Activated T-helper 17 cell treated with anti-CD3 and anti-CD28 coated beads, Interleukin-2, amount 50 U/mL, for 72 hours (primary cell): ENCODE measurements around the gene SPTY2D1. TPM values are rescaled to one million over a fixed set of nuclear protein-coding genes. Genes with fewer than 3 reads are reported as not detected.
"Not testable (repeated sequence)": the region's sequence is repeated elsewhere in the genome, so short reads cannot be mapped to it uniquely, and the experiment has no call there.

Experiments used
- ATAC-seq: fragments of 150-1000 bp; cut with Tn5 transposase; replicated peaks from 2 replicates; pipeline ENCODE4 v1.10.0; 2021; ENCODE audit warnings: mild to moderate bottlenecking, moderate library complexity
- H3K27ac Mint-ChIP-seq: one replicate; pipeline ENCODE4 v1.8.0; 2022; ENCODE audit warnings: mixed read lengths
- H3K27me3 Mint-ChIP-seq: one replicate; pipeline ENCODE4 v1.8.0; 2022; ENCODE audit warnings: mixed read lengths
- H3K36me3 Mint-ChIP-seq: one replicate; pipeline ENCODE4 v1.8.0; 2022; ENCODE audit warnings: low read depth, mild to moderate bottlenecking, mixed read lengths
- H3K4me1 Mint-ChIP-seq: one replicate; pipeline ENCODE4 v1.8.0; 2022; ENCODE audit warnings: mixed read lengths
- H3K4me3 Mint-ChIP-seq: one replicate; pipeline ENCODE4 v1.8.0; 2022; ENCODE audit warnings: mild to moderate bottlenecking, mixed read lengths
- H3K9me3 Mint-ChIP-seq: one replicate; pipeline ENCODE4 v1.8.0; 2022; ENCODE audit warnings: mixed read lengths
- total RNA-seq, 2 donors: library from RNA; stranded (reverse); gene quantifications; one replicate each; pipeline ENCODE4 v1.2.3, GENCODE V29; 2022

Gene SPTY2D1
- 10 to 100 TPM; 33.8 to 34.5 TPM for total RNA-seq

GRCh38 chr11:18634140-18635032 lies at the start of gene SPTY2D1:
Gene SPTY2D1 (minus strand): TSS chr11:18634342. CDS start chr11:18634257, 85 bp downstream.
- Mint-ChIP-seq H3K4me3 (peak within 1 kb of the TSS; percentile 89), H3K36me3 (peaks cover 26% of the 10 kb centered on the region), H3K9me3 (no peaks in the 10 kb centered on the region), H3K27me3 (no peaks in the 10 kb centered on the region), H3K4me1 (peaks cover 14% of the 10 kb centered on the region), H3K27ac (peak within 1 kb of the TSS; percentile 98)
- peak; percentile 97 for ATAC-seq

- Mint-ChIP-seq H3K4me3 (no peak overlapping the region), H3K9me3 (no peaks in the 10 kb centered on the region), H3K27ac (no peak overlapping the region), H3K36me3 (no peaks in the 10 kb centered on the region), H3K27me3 (no peaks in the 10 kb centered on the region), H3K4me1 (peaks cover 4% of the 10 kb centered on the region)
- ATAC-seq = no peak
These were observed 48.3 kb upstream of the SPTY2D1 start for GRCh38 chr11:18682466-18682865.

GRCh38 chr11:18681949-18682348 lies 47.8 kb upstream of the SPTY2D1 start:
- ATAC-seq, H3K27ac Mint-ChIP-seq, H3K4me1 Mint-ChIP-seq, H3K4me3 Mint-ChIP-seq, H3K27me3 Mint-ChIP-seq, H3K9me3 Mint-ChIP-seq, H3K36me3 Mint-ChIP-seq: not testable (repeated sequence)

- Mint-ChIP-seq H3K9me3 (no peaks in the 10 kb centered on the region), H3K27me3 (no peaks in the 10 kb centered on the region), H3K36me3 (no peaks in the 10 kb centered on the region), H3K27ac (no peak overlapping the region), H3K4me1 (peaks cover 4% of the 10 kb centered on the region), H3K4me3 (no peak overlapping the region)
- ATAC-seq = no peak
These were observed 43.4 kb upstream of the SPTY2D1 start for GRCh38 chr11:18677560-18677959.

- peaks cover 4% of the 10 kb centered on the region for H3K4me1 Mint-ChIP-seq
- no peaks in the 10 kb centered on the region for H3K27me3 Mint-ChIP-seq
- no peak overlapping the region for H3K27ac Mint-ChIP-seq
- no peaks in the 10 kb centered on the region for H3K36me3 Mint-ChIP-seq
- ATAC-seq = no peak
- no peak overlapping the region for H3K4me3 Mint-ChIP-seq
- H3K9me3 Mint-ChIP-seq = no peaks in the 10 kb centered on the region
These were observed 42.7 kb upstream of the SPTY2D1 start for GRCh38 chr11:18676803-18677202.

- H3K36me3 Mint-ChIP-seq, H3K9me3 Mint-ChIP-seq, H3K27me3 Mint-ChIP-seq: not testable (repeated sequence)
- peaks cover 17% of the 10 kb centered on the region for H3K4me1 Mint-ChIP-seq
- ATAC-seq = peak; percentile 78
- peak overlapping the region; percentile 71 for H3K4me3 Mint-ChIP-seq
- peak overlapping the region; percentile 94 for H3K27ac Mint-ChIP-seq
These were observed 38.1 kb upstream of the SPTY2D1 start for GRCh38 chr11:18672209-18672608.

- peak; percentile 60 for ATAC-seq
- H3K27ac Mint-ChIP-seq = peak overlapping the region; percentile 64
- H3K4me3 Mint-ChIP-seq = peak overlapping the region; percentile 25
- no peaks in the 10 kb centered on the region for H3K9me3 Mint-ChIP-seq
- H3K27me3 Mint-ChIP-seq = no peaks in the 10 kb centered on the region
- H3K4me1 Mint-ChIP-seq = peaks cover 22% of the 10 kb centered on the region
- no peaks in the 10 kb centered on the region for H3K36me3 Mint-ChIP-seq
These were observed 37.1 kb upstream of the SPTY2D1 start for GRCh38 chr11:18671246-18671645.

GRCh38 chr11:18669711-18670110 lies 35.6 kb upstream of the SPTY2D1 start:
- Mint-ChIP-seq H3K4me3 (peak overlapping the region; percentile 54), H3K27me3 (no peaks in the 10 kb centered on the region), H3K36me3 (no peaks in the 10 kb centered on the region), H3K27ac (peak overlapping the region; percentile 83), H3K9me3 (no peaks in the 10 kb centered on the region), H3K4me1 (peaks cover 26% of the 10 kb centered on the region)
- ATAC-seq = no peak

GRCh38 chr11:18669219-18669596 lies 35.1 kb upstream of the SPTY2D1 start:
- Mint-ChIP-seq H3K27me3 (no peaks in the 10 kb centered on the region), H3K27ac (peak overlapping the region; percentile 83), H3K36me3 (no peaks in the 10 kb centered on the region), H3K9me3 (no peaks in the 10 kb centered on the region), H3K4me3 (peak overlapping the region; percentile 54), H3K4me1 (peaks cover 26% of the 10 kb centered on the region)
- ATAC-seq = peak; percentile 71

- H3K9me3 Mint-ChIP-seq = no peaks in the 10 kb centered on the region
- H3K36me3 Mint-ChIP-seq = no peaks in the 10 kb centered on the region
- H3K4me1 Mint-ChIP-seq = peaks cover 26% of the 10 kb centered on the region
- H3K27ac Mint-ChIP-seq = peak overlapping the region; percentile 83
- ATAC-seq = no peak
- H3K4me3 Mint-ChIP-seq = peak overlapping the region; percentile 54
- no peaks in the 10 kb centered on the region for H3K27me3 Mint-ChIP-seq
These were observed 34.0 kb upstream of the SPTY2D1 start for GRCh38 chr11:18668131-18668530.

GRCh38 chr11:18665353-18665872 lies 31.3 kb upstream of the SPTY2D1 start:
- H3K4me1 Mint-ChIP-seq = peaks cover 20% of the 10 kb centered on the region
- not testable (repeated sequence) for H3K27me3 Mint-ChIP-seq, H3K36me3 Mint-ChIP-seq, H3K9me3 Mint-ChIP-seq
- H3K4me3 Mint-ChIP-seq = peak overlapping the region; percentile 73
- peak overlapping the region; percentile 84 for H3K27ac Mint-ChIP-seq
- ATAC-seq = peak; percentile 28

- ATAC-seq = no peak
- Mint-ChIP-seq H3K9me3 (no peaks in the 10 kb centered on the region), H3K36me3 (no peaks in the 10 kb centered on the region), H3K27ac (no peak overlapping the region), H3K27me3 (no peaks in the 10 kb centered on the region), H3K4me3 (no peak overlapping the region), H3K4me1 (no peaks in the 10 kb centered on the region)
These were observed 23.5 kb upstream of the SPTY2D1 start for GRCh38 chr11:18657673-18658072.

GRCh38 chr11:18650859-18651557 lies 16.9 kb upstream of the SPTY2D1 start:
- ATAC-seq = peak; percentile 87
- H3K9me3 Mint-ChIP-seq = no peaks in the 10 kb centered on the region
- peak overlapping the region; percentile 80 for H3K27ac Mint-ChIP-seq
- H3K4me3 Mint-ChIP-seq = peak overlapping the region; percentile 46
- H3K36me3 Mint-ChIP-seq = no peaks in the 10 kb centered on the region
- H3K27me3 Mint-ChIP-seq = no peaks in the 10 kb centered on the region
- H3K4me1 Mint-ChIP-seq = peaks cover 12% of the 10 kb centered on the region

- Mint-ChIP-seq H3K9me3 (no peaks in the 10 kb centered on the region), H3K27ac (peak overlapping the region; percentile 80), H3K36me3 (no peaks in the 10 kb centered on the region), H3K27me3 (no peaks in the 10 kb centered on the region), H3K4me1 (peaks cover 12% of the 10 kb centered on the region), H3K4me3 (peak overlapping the region; percentile 46)
- no peak for ATAC-seq
These were observed 16.2 kb upstream of the SPTY2D1 start for GRCh38 chr11:18650353-18650752.

GRCh38 chr11:18643034-18643433 lies 8.9 kb upstream of the SPTY2D1 start:
- H3K4me3 Mint-ChIP-seq, H3K9me3 Mint-ChIP-seq, H3K27me3 Mint-ChIP-seq, H3K4me1 Mint-ChIP-seq, H3K36me3 Mint-ChIP-seq, ATAC-seq, H3K27ac Mint-ChIP-seq: not testable (repeated sequence)
